SJSA1 (cell line): ENCODE data around the gene MVP. TPM values are rescaled to one million over a fixed set of nuclear protein-coding genes. Genes with fewer than 3 reads are reported as not detected.
A peak's percentile ranks its signal among the peaks of the same experiment; 100 is the strongest.
"Not testable (repeated sequence)": the region's sequence is repeated elsewhere in the genome, so short reads cannot be mapped to it uniquely, and the experiment has no call there.

Source experiments
- DNase-seq, 2 experiments: peaks; one replicate each; pipeline ENCODE4 v3.0.0-alpha.2; 2015 to 2020; ENCODE audit warnings: low spot score in 2 of 2, low read depth in 1 of 2
- H3K27ac ChIP-seq: fragments of 250-450 bp; sonication (Bioruptor Pico); 2 replicates; pipeline ENCODE4 v1.5.1; 2020; ENCODE audit warnings: mild to moderate bottlenecking, moderate library complexity
- H3K27me3 ChIP-seq: fragments of 250-450 bp; sonication (Bioruptor Pico); replicated peaks from 2 replicates; pipeline ENCODE4 v1.5.1; 2020; ENCODE audit warnings: mild to moderate bottlenecking, moderate library complexity
- H3K36me3 ChIP-seq: fragments of 250-450 bp; sonication (Bioruptor Pico); 2 replicates; pipeline ENCODE4 v1.5.1; 2020; ENCODE audit warnings: mild to moderate bottlenecking
- H3K4me1 ChIP-seq: fragments of 250-450 bp; sonication (Bioruptor Pico); replicated peaks from 2 replicates; pipeline ENCODE4 v1.6.1; 2021; ENCODE audit warnings: mild to moderate bottlenecking
- H3K4me3 ChIP-seq: fragments of 250-450 bp; sonication (Bioruptor Pico); 2 replicates; pipeline ENCODE4 v1.5.1; 2020; ENCODE audit warnings: mild to moderate bottlenecking
- H3K9me3 ChIP-seq: fragments of 250-450 bp; sonication (Bioruptor Pico); replicated peaks from 2 replicates; pipeline ENCODE4 v1.5.1; 2020; ENCODE audit warnings: mild to moderate bottlenecking
- total RNA-seq: library from RNA; depleted of rRNA; stranded (reverse); fragments of >200 nt; shearing (Covaris generic); gene quantifications from 2 replicates; pipeline ENCODE4 v1.2.3, GENCODE V29; 2014

Gene MVP
- total RNA-seq, 1 experiment from 2014 or later: 138 TPM

- DNase-seq: no peak
- peak overlapping the region; percentile 79 for H3K27ac ChIP-seq
These were observed 29.1 kb upstream of the MVP start for GRCh38 chr16:29790949-29791844.

GRCh38 chr16:29791845-29792807, 28.1 kb upstream of the MVP start:
- H3K9me3 ChIP-seq: 0 out of 2 replicates have a peak, but pooled peaks cover 7% of the 10 kb centered on the region
- peaks cover 19% of the 10 kb centered on the region for H3K4me1 ChIP-seq
- H3K4me3 ChIP-seq: peak overlapping the region; percentile 85
- peak overlapping the region; percentile 79; the same call in 1 of the 2 replicates for H3K27ac ChIP-seq
- no peak for DNase-seq
- peaks cover 61% of the 10 kb centered on the region for H3K36me3 ChIP-seq
- no peaks in the 10 kb centered on the region for H3K27me3 ChIP-seq

More at GRCh38 chr16:29790949-29791844, 29.1 kb upstream of the MVP start:
- Histone ChIP-seq H3K36me3 (peaks cover 53% of the 10 kb centered on the region), H3K9me3 (0 out of 2 replicates have a peak, but pooled peaks cover 7% of the 10 kb centered on the region), H3K4me3 (peak overlapping the region; percentile 85), H3K4me1 (peaks cover 19% of the 10 kb centered on the region), H3K27me3 (no peaks in the 10 kb centered on the region)

- DNase-seq, H3K4me3 ChIP-seq, H3K27ac ChIP-seq, H3K27me3 ChIP-seq, H3K9me3 ChIP-seq: not testable (repeated sequence)
- H3K4me1 ChIP-seq: peaks cover 19% of the 10 kb centered on the region
- H3K36me3 ChIP-seq: peaks cover 71% of the 10 kb centered on the region
These were observed 27.1 kb upstream of the MVP start for GRCh38 chr16:29793153-29793552.

- H3K9me3 ChIP-seq: 0 out of 2 replicates have a peak, but pooled peaks cover 7% of the 10 kb centered on the region
- peaks cover 82% of the 10 kb centered on the region for H3K36me3 ChIP-seq
- H3K27me3 ChIP-seq: no peaks in the 10 kb centered on the region
- peaks cover 19% of the 10 kb centered on the region for H3K4me1 ChIP-seq
- no peak overlapping the region for H3K27ac ChIP-seq
- no peak for DNase-seq
- H3K4me3 ChIP-seq: no peak overlapping the region
These were observed 26.0 kb upstream of the MVP start for GRCh38 chr16:29794231-29794710.

- Histone ChIP-seq H3K36me3 (peaks cover 82% of the 10 kb centered on the region), H3K27ac (no peak overlapping the region), H3K9me3 (no peaks in the 10 kb centered on the region), H3K4me1 (peaks cover 12% of the 10 kb centered on the region), H3K4me3 (no peak overlapping the region), H3K27me3 (no peaks in the 10 kb centered on the region)
- DNase-seq: no peak
These were observed 17.8 kb upstream of the MVP start for GRCh38 chr16:29802416-29802935.

GRCh38 chr16:29804020-29804419, 16.2 kb upstream of the MVP start:
- H3K4me1 ChIP-seq: peaks cover 28% of the 10 kb centered on the region
- no peak overlapping the region for H3K27ac ChIP-seq
- no peak overlapping the region for H3K4me3 ChIP-seq
- no peaks in the 10 kb centered on the region for H3K27me3 ChIP-seq
- no peak for DNase-seq
- peaks cover 82% of the 10 kb centered on the region for H3K36me3 ChIP-seq
- no peaks in the 10 kb centered on the region for H3K9me3 ChIP-seq

GRCh38 chr16:29804455-29805231, 15.6 kb upstream of the MVP start:
- DNase-seq: peak in 1 of 2 experiments; percentile 27
- Histone ChIP-seq H3K4me1 (peaks cover 32% of the 10 kb centered on the region), H3K4me3 (peak overlapping the region; percentile 47), H3K36me3 (peaks cover 81% of the 10 kb centered on the region), H3K27me3 (no peaks in the 10 kb centered on the region), H3K9me3 (no peaks in the 10 kb centered on the region), H3K27ac (peak overlapping the region; percentile 95)

GRCh38 chr16:29805232-29806098, 14.8 kb upstream of the MVP start:
- peak overlapping the region; percentile 95 for H3K27ac ChIP-seq
- H3K4me3 ChIP-seq: peak overlapping the region; percentile 47
- peaks cover 81% of the 10 kb centered on the region for H3K36me3 ChIP-seq
- no peaks in the 10 kb centered on the region for H3K9me3 ChIP-seq
- peaks cover 39% of the 10 kb centered on the region for H3K4me1 ChIP-seq
- no peaks in the 10 kb centered on the region for H3K27me3 ChIP-seq
- DNase-seq: peak; percentile 98 to 99

- H3K27ac ChIP-seq: peak within 1 kb of the TSS; percentile 95
- H3K4me3 ChIP-seq: peak within 1 kb of the TSS; percentile 58
- H3K9me3 ChIP-seq: no peaks in the 10 kb centered on the region
- DNase-seq: peak in 1 of 2 experiments; percentile 95
- H3K27me3 ChIP-seq: no peaks in the 10 kb centered on the region
- H3K36me3 ChIP-seq: peaks cover 79% of the 10 kb centered on the region
- peaks cover 45% of the 10 kb centered on the region for H3K4me1 ChIP-seq
These were observed 14.1 kb upstream of the MVP start, which contains the start of gene MAZ for GRCh38 chr16:29806099-29806579. TSS of gene MAZ (plus strand) at chr16:29806529. CDS start at chr16:29806702, 173 bp downstream.

- H3K36me3 ChIP-seq: peaks cover 72% of the 10 kb centered on the region
- no peaks in the 10 kb centered on the region for H3K9me3 ChIP-seq
- peak overlapping the region; percentile 58 for H3K4me3 ChIP-seq
- H3K27me3 ChIP-seq: no peaks in the 10 kb centered on the region
- peaks cover 51% of the 10 kb centered on the region for H3K4me1 ChIP-seq
- H3K27ac ChIP-seq: peak overlapping the region; percentile 67
- DNase-seq: peak; percentile 52 to 79
These were observed 13.4 kb upstream of the MVP start for GRCh38 chr16:29806641-29807425.
